GM19455 (cell line): ENCODE data around the gene MAPK8IP3.
"Not testable (repeated sequence)": the region's sequence is repeated elsewhere in the genome, so short reads cannot be mapped to it uniquely, and the experiment has no call there.

ENCODE experiments used
- ATAC-seq: cut with Tn5 transposase; IDR thresholded peaks from one replicate; pipeline ENCODE4 v1.9.1; 2021; ENCODE audit not compliant: unreplicated experiment

The MAPK8IP3 gene

GRCh38 chr16:1784977-1785845, 79.2 kb downstream of the MAPK8IP3 start:
- ATAC-seq = no peak

- no peak for ATAC-seq
These were observed 79.8 kb downstream of the MAPK8IP3 start for GRCh38 chr16:1785846-1786170.

GRCh38 chr16:1786242-1787055, 80.5 kb downstream of the MAPK8IP3 start:
- no peak for ATAC-seq

GRCh38 chr16:1787056-1787321, 81.0 kb downstream of the MAPK8IP3 start:
- ATAC-seq = no peak

GRCh38 chr16:1787322-1788094, 81.5 kb downstream of the MAPK8IP3 start:
- no peak for ATAC-seq

GRCh38 chr16:1788095-1788707, 82.2 kb downstream of the MAPK8IP3 start:
- ATAC-seq = no peak

GRCh38 chr16:1788708-1789100, 82.7 kb downstream of the MAPK8IP3 start:
- ATAC-seq = no peak

- no peak for ATAC-seq
These were observed 83.6 kb downstream of the MAPK8IP3 start for GRCh38 chr16:1789643-1790045.

GRCh38 chr16:1790261-1790610, 84.2 kb downstream of the MAPK8IP3 start:
- ATAC-seq = no peak

- ATAC-seq = no peak
These were observed 84.7 kb downstream of the MAPK8IP3 start for GRCh38 chr16:1790611-1791255.

GRCh38 chr16:1791256-1791942, 85.4 kb downstream of the MAPK8IP3 start:
- ATAC-seq = no peak

GRCh38 chr16:1791943-1792812, 86.2 kb downstream of the MAPK8IP3 start:
- no peak for ATAC-seq

GRCh38 chr16:1792836-1793577, 87.0 kb downstream of the MAPK8IP3 start:
- ATAC-seq = no peak

GRCh38 chr16:1793578-1794220, 87.7 kb downstream of the MAPK8IP3 start, which contains the start of gene IGFALS:
IGFALS (minus strand) TSS chr16:1793705; CDS start chr16:1793652, 53 bp downstream.
- ATAC-seq = no peak

- no peak for ATAC-seq
These were observed 88.4 kb downstream of the MAPK8IP3 start for GRCh38 chr16:1794221-1794871.

- no peak for ATAC-seq
These were observed 89.1 kb downstream of the MAPK8IP3 start for GRCh38 chr16:1794908-1795666.

- not testable (repeated sequence) for ATAC-seq
These were observed 93.3 kb downstream of the MAPK8IP3 start for GRCh38 chr16:1799263-1799662.
